ENCODE data around the gene FAH. TPM values are rescaled to one million over a fixed set of nuclear protein-coding genes. Genes with fewer than 3 reads are reported as not detected.

FAH gene
- total and polyA plus RNA-seq, 4 donors = 23.7 to 55.5 (median 49.2) TPM

- no peak for TF ChIP-seq CTCF (IDR thresholded peaks at IDR 0.05; ENCODE audit: control extremely low read depth, extremely low read depth)
- Histone ChIP-seq H3K9ac (ENCODE audit: insufficient read depth in 1 of 2, low read length in 2 of 2) (no peak overlapping the region), H3K4me3 (no peak overlapping the region), H3K36me3 (ENCODE audit: control insufficient read depth in 4 of 4, insufficient read depth in 4 of 4, low read length in 4 of 4) (peaks cover under 1 to 10% (median 7%) of the 10 kb centered on the region in 4 donors), H3K4me1 (ENCODE audit: control insufficient read depth in 5 of 5, insufficient read depth in 5 of 5, low read length in 5 of 5) (no peaks in the 10 kb centered on the region), H3K9me3 (ENCODE audit: control insufficient read depth in 4 of 4, insufficient read depth in 3 of 4, low read length in 3 of 4) (no peaks in the 10 kb centered on the region), H3K27ac (ENCODE audit: low read depth in 1 of 2, low read length in 1 of 2) (no peak overlapping the region), H3K27me3 (ENCODE audit: control insufficient read depth in 3 of 3, insufficient read depth in 3 of 3, low read length in 2 of 3) (no peaks in the 10 kb centered on the region)
- ATAC-seq (ENCODE audit: insufficient read depth, low FRiP score) = no peak
- DNase-seq = peak in 1 of 3 donors; percentile 9
- 80 to 90% methylated on average over 8 of the region's 8 CpGs for WGBS, 2 donors
Measured at GRCh38 chr15:80191897-80192595, 39.2 kb downstream of the FAH start.

GRCh38 chr15:80194186-80194585, 41.4 kb downstream of the FAH start:
- no peak for ATAC-seq (ENCODE audit: insufficient read depth, low FRiP score)
- WGBS, 2 donors = 100% methylated on average over 1 of the region's 1 CpG
- TF ChIP-seq CTCF (IDR thresholded peaks at IDR 0.05; ENCODE audit: control extremely low read depth, extremely low read depth) = no peak

DNA sequence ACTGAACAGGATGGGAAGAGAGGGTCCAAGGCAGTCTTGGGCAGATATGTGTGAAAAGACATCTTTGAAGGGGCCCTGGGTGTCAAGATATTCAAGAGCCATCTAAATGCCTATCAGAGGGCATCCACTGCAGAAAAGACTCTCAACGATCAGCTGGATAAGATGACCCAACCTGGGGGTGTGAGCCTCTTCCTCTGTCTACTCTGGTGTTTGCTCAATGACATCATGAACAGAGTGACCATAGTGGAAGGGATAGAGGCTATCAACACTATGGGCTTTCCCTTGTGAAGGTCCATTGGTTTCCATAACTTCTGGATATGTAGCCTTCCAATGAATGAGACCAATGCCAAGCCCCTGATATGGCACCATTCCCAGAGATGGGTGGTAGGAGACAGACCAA, 42.1 kb downstream of the FAH start:
- ATAC-seq (ENCODE audit: insufficient read depth, low FRiP score) (no peak), DNase-seq (peak in 1 of 3 donors; percentile 8)
- Histone ChIP-seq H3K4me1 (ENCODE audit: control insufficient read depth in 5 of 5, insufficient read depth in 5 of 5, low read length in 5 of 5) (peaks cover 0 to 15% (median 0%) of the 10 kb centered on the region in 5 donors), H3K9me3 (ENCODE audit: control insufficient read depth in 4 of 4, insufficient read depth in 3 of 4, low read length in 3 of 4) (no peaks in the 10 kb centered on the region), H3K4me3 (no peak overlapping the region), H3K9ac (ENCODE audit: insufficient read depth in 1 of 2, low read length in 2 of 2) (no peak overlapping the region), H3K27me3 (ENCODE audit: control insufficient read depth in 3 of 3, insufficient read depth in 3 of 3, low read length in 2 of 3) (no peaks in the 10 kb centered on the region), H3K27ac (ENCODE audit: low read depth in 1 of 2, low read length in 1 of 2) (no peak overlapping the region), H3K36me3 (ENCODE audit: control insufficient read depth in 4 of 4, insufficient read depth in 4 of 4, low read length in 4 of 4) (peaks cover 0 to 4% (median 0%) of the 10 kb centered on the region in 4 donors)
- no peak for TF ChIP-seq CTCF (IDR thresholded peaks at IDR 0.05; ENCODE audit: control extremely low read depth, extremely low read depth)
- 82 to 88% methylated on average over 1 of the region's 1 CpG for WGBS, 2 donors

More at GRCh38 chr15:80194186-80194585, 41.4 kb downstream of the FAH start:
- Histone ChIP-seq H3K36me3 (ENCODE audit: control insufficient read depth in 4 of 4, insufficient read depth in 4 of 4, low read length in 4 of 4) (no peaks in the 10 kb centered on the region), H3K27ac (ENCODE audit: low read depth in 1 of 2, low read length in 1 of 2) (no peak overlapping the region), H3K4me1 (ENCODE audit: control insufficient read depth in 5 of 5, insufficient read depth in 5 of 5, low read length in 5 of 5) (peaks cover 0 to 14% (median 0%) of the 10 kb centered on the region in 5 donors), H3K9me3 (ENCODE audit: control insufficient read depth in 4 of 4, insufficient read depth in 3 of 4, low read length in 3 of 4) (no peaks in the 10 kb centered on the region), H3K9ac (ENCODE audit: insufficient read depth in 1 of 2, low read length in 2 of 2) (no peak overlapping the region), H3K4me3 (no peak overlapping the region), H3K27me3 (ENCODE audit: control insufficient read depth in 3 of 3, insufficient read depth in 3 of 3, low read length in 2 of 3) (no peaks in the 10 kb centered on the region)
- peak in 1 of 3 donors; percentile 8 for DNase-seq
